Measurements from ENCODE around the gene LPIN3.
A peak's percentile ranks its signal among the peaks of the same experiment; 100 is the strongest.
"Not testable (repeated sequence)": the region's sequence is repeated elsewhere in the genome, so short reads cannot be mapped to it uniquely, and the experiment has no call there.

LPIN3 gene

DNA sequence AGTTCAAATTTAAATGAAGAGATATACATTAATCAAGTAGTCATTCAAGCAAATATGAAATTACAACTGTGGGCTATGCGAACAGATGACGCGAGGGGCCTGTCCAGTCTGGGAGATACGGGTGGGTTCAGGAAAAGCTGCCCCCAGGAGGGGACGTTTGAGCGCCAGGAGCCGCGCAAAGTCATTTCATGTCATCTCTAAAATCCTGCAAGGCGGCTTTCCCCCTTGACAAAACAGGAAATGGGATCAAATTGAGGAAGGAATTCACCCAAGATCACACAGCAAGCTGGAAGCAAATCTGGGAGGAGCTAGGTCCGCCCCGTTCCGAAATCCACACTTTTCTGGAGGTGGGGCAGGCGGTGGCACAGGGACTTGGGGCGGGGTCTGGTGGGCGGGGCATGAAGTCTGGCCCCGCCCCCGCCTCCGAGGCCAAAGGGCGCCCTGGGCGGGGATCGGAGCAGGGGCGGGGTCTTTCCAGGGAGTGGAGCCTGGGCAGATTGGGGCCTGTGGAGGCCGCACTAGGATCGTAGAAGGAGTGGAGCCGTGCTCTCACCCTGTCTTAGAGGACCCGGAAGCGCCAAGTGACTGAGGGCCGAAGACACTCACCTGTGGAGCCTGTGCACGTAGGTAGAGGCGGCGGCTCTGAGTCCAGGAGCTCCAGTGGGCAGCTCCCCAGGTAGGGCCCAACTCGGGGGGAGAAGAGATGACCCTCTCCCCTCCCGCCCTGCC, at the start of gene LPIN3:
Gene LPIN3, plus strand, starts transcription at position 495 of the 729 bp plus-strand sequence. CDS start 4,983 bp downstream, outside the sequence.
- peak; percentile 66 to 71 for DNase-seq

DNA sequence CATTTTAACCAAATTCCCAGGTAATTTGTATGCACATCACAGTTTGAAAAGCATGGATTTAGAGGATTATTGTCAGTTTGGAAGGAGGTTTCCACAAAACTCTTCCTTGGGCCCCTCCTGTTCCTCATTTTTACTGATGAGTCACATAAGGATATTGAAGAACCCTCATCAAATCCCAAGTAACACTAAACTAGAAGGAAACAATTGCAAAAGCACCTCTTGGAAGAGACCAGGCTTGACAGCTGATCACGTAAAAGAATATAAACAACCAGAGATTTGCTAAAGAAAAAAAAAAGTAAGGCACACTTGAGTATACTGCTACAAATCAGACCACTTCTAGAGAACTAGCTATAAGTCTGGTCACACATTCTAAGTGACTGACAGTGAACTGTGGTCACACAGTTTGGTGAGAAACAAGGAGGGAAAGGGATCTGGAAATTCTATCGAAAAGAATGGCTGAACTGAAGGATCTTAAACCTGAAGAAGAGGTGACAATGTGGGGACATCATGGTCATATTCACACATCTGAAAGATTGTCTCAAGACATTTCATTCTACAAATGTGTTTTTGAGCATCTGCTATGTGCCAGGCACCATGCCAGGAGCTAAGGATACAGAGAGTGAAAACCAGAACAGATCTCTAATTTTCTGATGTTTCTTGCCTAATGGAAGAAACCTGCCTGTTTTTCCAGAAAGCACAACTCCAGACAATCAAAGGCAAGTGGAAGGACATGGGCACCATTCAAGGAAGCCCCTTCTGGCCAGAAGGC, 47.2 kb upstream of the LPIN3 start:
- no peak for DNase-seq

DNA sequence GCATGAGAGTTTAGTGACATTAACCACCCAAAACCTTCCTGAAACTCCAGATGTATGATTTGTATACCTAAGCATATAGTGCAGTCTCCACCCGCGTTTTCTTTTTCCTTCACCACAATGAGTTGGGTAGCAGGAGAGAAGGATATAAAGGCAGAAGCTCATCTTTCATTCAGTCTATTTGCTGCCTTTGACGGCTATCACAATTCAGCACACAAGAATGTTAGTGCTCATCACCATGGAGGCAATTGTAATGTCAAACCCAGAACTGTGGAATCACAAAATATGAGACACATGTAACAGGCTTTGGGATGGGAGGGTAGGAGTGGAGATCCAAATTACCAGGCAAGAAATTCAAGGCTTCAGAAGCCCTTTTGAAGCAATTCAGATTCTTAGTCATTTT, 40.7 kb upstream of the LPIN3 start:
- DNase-seq: no peak

DNA sequence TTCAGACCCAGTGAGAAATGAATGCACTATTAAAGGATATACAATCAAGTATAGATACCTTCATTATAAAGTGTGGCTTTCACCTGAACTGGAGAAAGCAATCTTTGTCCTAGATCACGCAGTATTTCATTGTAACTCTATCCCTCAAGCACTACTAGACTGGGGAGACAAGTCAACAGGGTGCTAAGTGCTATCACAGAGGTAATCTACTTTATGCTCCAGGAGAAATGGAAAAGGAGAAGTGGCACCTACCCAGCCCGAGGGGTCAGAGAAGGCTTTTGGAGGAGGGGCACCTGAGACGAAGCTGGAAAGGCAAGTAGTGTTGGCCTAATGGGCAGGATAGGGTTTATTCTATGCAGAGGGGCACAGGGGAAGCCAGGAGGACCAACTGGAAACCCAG, 40.2 kb upstream of the LPIN3 start:
- no peak for DNase-seq

DNA sequence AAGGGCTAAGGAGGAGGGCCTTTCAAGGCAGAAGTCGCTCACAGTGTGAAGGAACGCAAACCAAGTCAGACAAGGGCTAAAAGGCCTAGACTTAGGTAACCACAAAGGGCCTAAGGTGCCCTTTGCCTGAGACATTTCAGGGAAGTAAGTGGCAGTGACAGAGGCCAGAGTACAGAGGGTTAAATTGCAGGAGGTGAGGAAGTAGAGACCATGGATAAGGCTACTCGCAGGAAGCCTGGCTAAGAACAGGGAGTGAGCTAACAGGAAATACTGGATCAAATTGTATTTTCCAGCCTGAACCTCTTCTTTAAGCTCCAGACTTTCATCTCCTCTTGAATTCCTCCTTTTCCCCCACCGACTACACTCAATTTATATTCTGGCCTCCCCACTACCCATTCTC, 39.7 kb upstream of the LPIN3 start:
- DNase-seq: no peak

DNA sequence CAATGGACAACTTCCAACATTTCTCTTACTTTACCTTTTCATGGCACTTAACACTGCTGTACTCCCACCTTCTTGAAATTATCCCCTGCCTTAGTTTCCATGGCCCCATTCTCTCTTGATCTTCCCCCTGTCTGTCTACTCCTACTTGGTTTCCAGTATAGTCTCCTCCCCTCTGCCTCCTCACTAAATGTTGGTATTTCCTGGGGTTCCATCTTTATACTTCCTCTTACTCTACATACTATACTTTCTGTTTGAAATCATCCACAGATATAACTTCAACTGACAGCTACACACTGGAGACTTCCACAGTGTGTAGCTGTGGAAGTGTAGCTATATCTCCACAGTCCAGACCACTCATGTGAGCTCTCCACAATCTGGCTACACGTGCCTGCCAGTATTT, 36.6 kb upstream of the LPIN3 start:
- DNase-seq: no peak

DNA sequence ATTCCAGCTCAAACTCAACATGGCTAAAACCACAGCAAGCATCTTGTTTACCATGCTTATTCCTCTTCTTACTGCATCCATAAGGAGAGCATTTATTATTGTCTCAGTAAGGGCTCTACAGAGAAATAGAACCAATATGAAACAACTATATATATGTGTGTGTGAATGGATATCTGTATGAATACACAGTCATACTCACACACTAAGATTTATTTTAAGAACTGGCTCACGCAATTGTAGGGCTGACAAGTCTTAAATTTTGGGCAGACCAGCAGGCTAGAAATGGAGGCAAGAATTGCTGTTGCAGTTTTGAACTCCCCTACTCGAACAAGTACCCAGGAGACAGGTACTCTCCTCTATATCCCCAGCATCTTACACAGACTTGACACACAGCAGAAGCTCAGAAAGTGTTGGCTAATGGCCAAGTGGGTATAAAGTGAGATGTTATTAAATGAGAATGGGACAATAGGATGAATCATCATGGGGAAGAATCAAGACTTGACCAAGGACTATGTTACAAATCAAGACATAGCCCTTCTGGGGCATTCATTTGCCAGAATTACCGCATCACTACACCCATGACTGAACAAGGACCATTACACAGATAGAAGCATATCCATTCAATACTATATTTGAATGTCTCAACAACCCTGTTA, 36.1 kb upstream of the LPIN3 start:
- DNase-seq: no peak

DNA sequence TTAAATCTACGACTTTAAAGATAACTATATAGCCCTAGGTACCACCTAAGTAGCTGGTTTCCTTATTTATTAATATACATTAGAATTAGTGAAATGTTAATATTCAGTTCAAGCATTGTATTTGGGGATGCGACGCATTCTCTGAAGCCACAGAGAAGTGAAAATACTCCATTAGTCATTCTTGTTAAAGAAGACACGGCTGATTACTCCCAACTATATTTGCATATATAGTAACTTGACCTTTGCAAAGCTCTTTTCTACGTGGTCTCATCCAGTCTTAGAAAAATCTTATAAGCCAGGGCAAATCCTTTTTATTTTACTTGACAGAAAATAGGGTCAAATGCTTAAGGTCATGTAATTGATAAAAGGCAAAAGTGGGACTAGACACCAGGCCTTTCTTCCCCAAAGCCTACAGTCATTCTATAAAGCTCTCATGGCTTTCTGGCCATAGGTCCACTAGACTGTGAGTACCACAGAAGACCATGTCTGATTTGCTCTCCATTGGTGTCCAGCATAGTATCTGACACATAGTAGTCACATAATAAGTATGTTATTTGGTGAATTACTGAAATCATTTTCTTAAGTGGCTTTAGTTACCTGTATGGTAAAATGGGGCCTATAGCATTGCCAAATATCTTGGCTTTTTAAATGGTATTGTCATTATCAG, 34.4 kb upstream of the LPIN3 start:
- no peak for DNase-seq

- DNase-seq: no peak
These were observed 33.6 kb upstream of the LPIN3 start for GRCh38 chr20:41307021-41307420.

DNA sequence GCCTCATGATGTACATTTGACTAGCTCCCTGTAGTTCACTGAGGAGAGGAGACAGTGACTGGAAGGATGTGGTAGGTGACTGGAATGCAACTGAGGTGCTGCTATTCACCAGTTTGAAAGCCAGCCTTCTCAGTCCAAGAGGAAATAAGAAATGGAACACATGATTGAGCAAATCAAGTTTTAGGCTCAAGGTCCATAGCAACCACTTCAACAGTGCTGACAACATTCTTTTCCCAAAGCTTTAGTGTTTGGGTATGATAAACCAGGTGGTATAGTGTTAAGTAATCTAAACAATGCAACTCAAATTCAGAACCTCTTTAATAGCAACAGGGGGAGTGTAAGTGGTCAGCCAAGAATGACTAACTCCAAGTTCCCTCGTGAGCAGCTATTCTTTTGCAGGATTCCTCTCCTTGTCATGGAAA, 32.3 kb upstream of the LPIN3 start:
- no peak for DNase-seq

DNA sequence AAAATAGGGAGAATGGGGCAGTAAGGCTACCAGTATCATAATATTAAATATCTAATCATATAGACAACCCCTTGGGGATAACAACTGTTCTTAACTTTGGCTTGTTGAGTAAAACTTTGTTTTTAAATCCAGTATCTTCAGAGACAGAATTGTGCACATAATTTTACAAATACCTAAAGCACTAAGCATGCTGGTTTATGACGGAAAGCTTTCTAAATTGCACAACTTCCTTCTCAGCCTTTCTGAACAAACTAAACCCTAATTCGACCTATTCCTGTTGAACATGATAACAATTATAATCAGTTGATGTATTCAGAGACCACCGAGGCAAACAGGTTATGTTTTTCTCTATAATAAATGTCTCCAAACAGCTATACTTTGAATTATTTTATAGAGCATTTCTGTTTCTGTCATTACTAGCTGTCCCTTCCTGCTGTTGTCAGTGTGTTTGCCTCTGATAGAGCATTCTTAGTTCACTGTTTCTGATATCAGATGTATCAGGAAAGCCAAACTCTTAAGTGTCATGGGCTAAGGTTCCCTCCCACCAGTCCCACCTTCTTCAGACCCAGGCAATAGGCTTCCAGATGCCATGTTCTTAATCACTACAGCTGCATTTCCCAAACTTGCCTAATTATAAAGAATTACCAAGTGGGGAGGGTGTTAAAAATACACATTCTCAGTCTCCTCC, 31.8 kb upstream of the LPIN3 start:
- no peak for DNase-seq

DNA sequence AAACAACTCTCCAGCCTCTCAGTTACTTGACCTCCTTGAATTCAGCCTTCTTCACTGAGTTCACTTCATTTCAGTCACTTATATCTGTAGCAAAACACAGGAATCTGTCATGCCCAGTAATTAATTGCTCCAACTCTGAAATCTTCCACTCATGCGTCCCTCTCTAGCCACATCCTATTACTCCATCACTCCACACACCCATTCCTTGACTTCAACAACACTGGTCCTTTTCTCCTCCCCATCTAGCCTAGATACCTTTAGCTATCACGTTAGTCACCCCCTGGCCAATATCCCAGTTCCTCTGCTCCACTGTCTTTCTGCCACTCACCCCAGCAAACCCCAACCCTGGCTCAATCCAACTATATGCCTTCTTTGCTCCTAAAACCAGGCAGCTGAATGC, 30.8 kb upstream of the LPIN3 start:
- no peak for DNase-seq

DNA sequence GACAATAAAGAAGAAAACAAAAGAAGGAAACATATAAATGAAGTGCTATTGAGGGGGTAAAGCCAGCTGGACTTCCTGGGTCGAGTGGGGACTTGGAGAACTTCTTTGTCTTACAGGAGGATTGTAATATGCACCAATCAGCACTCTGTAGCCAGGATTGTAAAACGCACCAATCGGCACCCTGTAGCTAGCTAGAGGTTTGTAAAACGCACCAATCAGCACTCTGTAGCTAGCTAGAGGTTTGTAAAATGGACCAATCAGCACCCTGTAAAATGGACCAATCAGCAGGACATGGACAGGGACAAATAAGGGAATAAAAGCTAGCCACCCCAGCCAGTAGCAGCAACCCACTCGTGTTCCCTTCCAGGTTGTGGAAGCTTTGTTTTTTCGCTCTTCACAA, 28.6 kb upstream of the LPIN3 start:
- not testable (repeated sequence) for DNase-seq

DNA sequence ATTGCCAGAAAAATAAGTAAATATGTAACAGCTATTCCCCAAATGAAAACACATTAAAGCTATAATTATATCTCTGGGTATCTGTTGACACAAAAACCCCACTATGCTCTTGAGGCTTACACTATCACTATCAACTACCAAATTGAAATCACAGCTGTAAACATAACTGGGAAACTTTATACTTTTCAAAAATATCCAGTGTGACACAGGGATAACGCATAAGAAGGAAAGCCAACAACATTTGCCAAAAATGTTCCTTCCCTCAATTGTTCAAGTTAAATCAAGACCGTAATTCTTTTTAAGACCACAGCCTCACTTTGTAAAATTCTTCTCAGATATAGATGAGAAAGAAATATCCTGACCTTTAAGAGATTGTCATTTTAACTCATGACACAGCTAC, 26.2 kb upstream of the LPIN3 start:
- no peak for DNase-seq

GRCh38 chr20:41316051-41316450, 24.6 kb upstream of the LPIN3 start:
- no peak for DNase-seq

- peak; percentile 84 for DNase-seq
These were observed 23.7 kb upstream of the LPIN3 start for GRCh38 chr20:41316602-41317545.

- peak; percentile 94 to 96 for DNase-seq
These were observed 22.9 kb upstream of the LPIN3 start, which contains the start of gene ZHX3 for GRCh38 chr20:41317546-41318270. ZHX3 (minus strand) TSS chr20:41317731; CDS start chr20:41204916, 112,815 bp downstream.

- no peak for DNase-seq
These were observed 22.4 kb upstream of the LPIN3 start for GRCh38 chr20:41318271-41318649.

GRCh38 chr20:41320441-41320840, 20.2 kb upstream of the LPIN3 start:
- DNase-seq: no peak

DNA sequence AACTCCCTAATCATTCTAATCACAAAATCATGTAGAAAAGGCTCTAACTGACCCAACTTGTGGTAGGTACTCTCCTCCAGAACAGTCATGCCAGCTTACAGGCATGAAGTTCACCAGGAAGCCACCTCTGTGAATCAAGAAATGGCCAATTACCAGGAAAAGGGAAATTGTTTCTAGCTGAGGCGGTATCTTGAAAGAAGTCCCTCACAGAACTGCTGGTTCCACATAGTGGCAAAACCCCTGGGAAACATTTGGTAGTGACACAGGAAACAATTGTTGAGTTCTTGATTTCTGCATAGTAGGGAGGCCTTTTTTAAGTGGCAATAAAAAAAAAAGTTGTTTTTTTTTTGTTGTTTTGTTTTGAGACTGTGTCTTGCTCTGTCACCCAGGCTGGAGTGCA, 19.6 kb upstream of the LPIN3 start:
- no peak for DNase-seq

- DNase-seq: no peak
These were observed 13.4 kb upstream of the LPIN3 start for GRCh38 chr20:41327178-41327577.

All from activated CD4-positive, alpha-beta T cell treated with anti-CD3 and anti-CD28 coated beads, Interleukin-2, amount 50 U/mL, for 48 hours (primary cell).